RPMI8226 (cell line): ENCODE data around the gene PSORS1C2.
"Not testable (repeated sequence)": the region's sequence is repeated elsewhere in the genome, so short reads cannot be mapped to it uniquely, and the experiment has no call there.

Experiments used
- DNase-seq: peaks from one replicate; pipeline ENCODE4 v3.0.0-alpha.2; 2015

The PSORS1C2 gene

GRCh38 chr6:31138982-31139381 lies at the start of gene PSORS1C2:
TSS of gene PSORS1C2 (minus strand) at chr6:31139066. CDS start at chr6:31139026, 40 bp downstream.
- no peak for DNase-seq

GRCh38 chr6:31187780-31188194 lies 48.9 kb upstream of the PSORS1C2 start:
- no peak for DNase-seq

GRCh38 chr6:31186052-31186734 lies 47.3 kb upstream of the PSORS1C2 start:
- peak; percentile 39 for DNase-seq

GRCh38 chr6:31185695-31186051 lies 46.8 kb upstream of the PSORS1C2 start:
- DNase-seq = not testable (repeated sequence)

- DNase-seq = not testable (repeated sequence)
Observed at GRCh38 chr6:31183859-31184258, 45.0 kb upstream of the PSORS1C2 start.

- not testable (repeated sequence) for DNase-seq
Observed at GRCh38 chr6:31183287-31183686, 44.4 kb upstream of the PSORS1C2 start.

GRCh38 chr6:31180500-31180899 lies 41.6 kb upstream of the PSORS1C2 start:
- peak; percentile 86 for DNase-seq

- DNase-seq = no peak
Observed at GRCh38 chr6:31179896-31180295, 41.0 kb upstream of the PSORS1C2 start.

- DNase-seq = no peak
Observed at GRCh38 chr6:31179042-31179386, 40.1 kb upstream of the PSORS1C2 start.

- peak; percentile 36 for DNase-seq
Observed at GRCh38 chr6:31178143-31179041, 39.5 kb upstream of the PSORS1C2 start.

- DNase-seq = no peak
Observed at GRCh38 chr6:31175971-31176370, 37.1 kb upstream of the PSORS1C2 start.

- no peak for DNase-seq
Observed at GRCh38 chr6:31174378-31174777, 35.5 kb upstream of the PSORS1C2 start.

- DNase-seq = no peak
Observed at GRCh38 chr6:31173406-31173805, 34.5 kb upstream of the PSORS1C2 start.

GRCh38 chr6:31172973-31173384 lies 34.1 kb upstream of the PSORS1C2 start:
- DNase-seq = no peak

- no peak for DNase-seq
Observed at GRCh38 chr6:31171931-31172905, 33.4 kb upstream of the PSORS1C2 start.

GRCh38 chr6:31170987-31171671 lies 32.3 kb upstream of the PSORS1C2 start:
- no peak for DNase-seq

- DNase-seq = no peak
Observed at GRCh38 chr6:31170600-31170881, 31.7 kb upstream of the PSORS1C2 start, which contains the start of gene POU5F1. TSS of gene POU5F1 (minus strand) at chr6:31170682. CDS start at chr6:31170620, 62 bp downstream.

- DNase-seq = not testable (repeated sequence)
Observed at GRCh38 chr6:31169858-31170599, 31.2 kb upstream of the PSORS1C2 start.

GRCh38 chr6:31169123-31169857 lies 30.4 kb upstream of the PSORS1C2 start:
- DNase-seq = no peak

GRCh38 chr6:31168606-31169005 lies 29.7 kb upstream of the PSORS1C2 start:
- DNase-seq = no peak

GRCh38 chr6:31165986-31166385 lies 27.1 kb upstream of the PSORS1C2 start:
- DNase-seq = no peak
